Measurements from ENCODE around the gene LAMA4. TPM values are rescaled to one million over a fixed set of nuclear protein-coding genes. Genes with fewer than 3 reads are reported as not detected.

The LAMA4 gene
- total RNA-seq, 1 experiment from 2014 or later: 1.1 TPM

GRCh38 chr6:112149236-112149635 lies 105.1 kb downstream of the LAMA4 start:
- Histone ChIP-seq H3K27ac (ENCODE audit: insufficient read length, low read depth, low read length) (no peak overlapping the region), H3K4me2 (ENCODE audit: insufficient read depth, insufficient read length, low read length) (no peak overlapping the region), H3K18ac (ENCODE audit: insufficient read length, low read depth, low read length) (no peak overlapping the region), H4K5ac (ENCODE audit: insufficient read length, low read depth, low read length) (no peak overlapping the region), H2BK5ac (ENCODE audit: insufficient read length, low read length) (no peak overlapping the region), H2BK12ac (ENCODE audit: insufficient read length, low read depth, low read length) (no peak overlapping the region), H3K23ac (ENCODE audit: insufficient read length, low read depth, low read length) (no peak overlapping the region), H3K23me2 (ENCODE audit: insufficient read length, low read depth, low read length, poor library complexity, severe bottlenecking) (no peaks in the 10 kb centered on the region), H3K79me1 (ENCODE audit: insufficient read depth, low read depth, low read length, poor library complexity, severe bottlenecking) (no peaks in the 10 kb centered on the region), H3K79me2 (ENCODE audit: insufficient read depth, low read length) (no peaks in the 10 kb centered on the region), H3K9me3 (ENCODE audit: control insufficient read depth, low read depth, low read length) (no peaks in the 10 kb centered on the region), H2BK20ac (ENCODE audit: low read depth, low read length, poor library complexity, severe bottlenecking) (no peak overlapping the region), H2AK5ac (ENCODE audit: insufficient read length, low read length) (no peak overlapping the region), H3K27me3 (ENCODE audit: insufficient read depth, low read length) (no peaks in the 10 kb centered on the region), H4K20me1 (ENCODE audit: control insufficient read depth, insufficient read depth, insufficient read length) (no peaks in the 10 kb centered on the region), H3K9ac (ENCODE audit: extremely low read depth, insufficient read length, low read length) (no peak overlapping the region), H2BK15ac (ENCODE audit: low read depth, low read length) (no peak overlapping the region), H3K56ac (ENCODE audit: insufficient read length, low read depth, low read length) (no peak overlapping the region), H4K8ac (replicated peaks; ENCODE audit: insufficient read length, low read depth, low read length) (no peak overlapping the region), H3K4ac (ENCODE audit: low read depth, low read length) (no peak overlapping the region), H2AFZ (ENCODE audit: low read length) (no peak overlapping the region), H2BK120ac (ENCODE audit: low read depth, low read length, poor library complexity, severe bottlenecking) (no peak overlapping the region), H4K91ac (ENCODE audit: insufficient read length, low read depth, low read length) (no peak overlapping the region), H3T11ph (ENCODE audit: low read length) (no peak overlapping the region), H3K4me1 (ENCODE audit: insufficient read depth, low read length) (no peaks in the 10 kb centered on the region), H3K14ac (ENCODE audit: insufficient read depth, low read length) (no peak overlapping the region)
- whole genome bisulfite sequencing (ENCODE audit: extremely low coverage, insufficient read length, low lambda C conversion rate): no CpG with 5 or more reads among the region's 1 CpG
- TF ChIP-seq, protein P1, sequence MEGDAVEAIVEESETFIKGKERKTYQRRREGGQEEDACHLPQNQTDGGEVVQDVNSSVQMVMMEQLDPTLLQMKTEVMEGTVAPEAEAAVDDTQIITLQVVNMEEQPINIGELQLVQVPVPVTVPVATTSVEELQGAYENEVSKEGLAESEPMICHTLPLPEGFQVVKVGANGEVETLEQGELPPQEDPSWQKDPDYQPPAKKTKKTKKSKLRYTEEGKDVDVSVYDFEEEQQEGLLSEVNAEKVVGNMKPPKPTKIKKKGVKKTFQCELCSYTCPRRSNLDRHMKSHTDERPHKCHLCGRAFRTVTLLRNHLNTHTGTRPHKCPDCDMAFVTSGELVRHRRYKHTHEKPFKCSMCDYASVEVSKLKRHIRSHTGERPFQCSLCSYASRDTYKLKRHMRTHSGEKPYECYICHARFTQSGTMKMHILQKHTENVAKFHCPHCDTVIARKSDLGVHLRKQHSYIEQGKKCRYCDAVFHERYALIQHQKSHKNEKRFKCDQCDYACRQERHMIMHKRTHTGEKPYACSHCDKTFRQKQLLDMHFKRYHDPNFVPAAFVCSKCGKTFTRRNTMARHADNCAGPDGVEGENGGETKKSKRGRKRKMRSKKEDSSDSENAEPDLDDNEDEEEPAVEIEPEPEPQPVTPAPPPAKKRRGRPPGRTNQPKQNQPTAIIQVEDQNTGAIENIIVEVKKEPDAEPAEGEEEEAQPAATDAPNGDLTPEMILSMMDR (conservative IDR thresholded peaks at IDR 0.05): no peak
- Mint-ChIP-seq H3K27ac (no peak overlapping the region), H3K4me1 (no peaks in the 10 kb centered on the region), H3K27me3 (ENCODE audit: low read depth) (no peaks in the 10 kb centered on the region), H3K4me3 (no peak overlapping the region), H3K36me3 (ENCODE audit: insufficient read depth in 1 of 3, low read depth in 3 of 3) (no peaks in the 10 kb centered on the region), H3K9me3 (no peaks in the 10 kb centered on the region)
- no peak for DNase-seq
